Osteoblast (primary cell): Measurements from ENCODE around the gene DDIT4. TPM values are rescaled to one million over a fixed set of nuclear protein-coding genes. Genes with fewer than 3 reads are reported as not detected.

Experiments
- DNase-seq: peaks from one replicate; pipeline ENCODE4 v3.0.0; 2011; ENCODE audit warnings: low spot score, mixed read lengths; ENCODE audit not compliant: insufficient read length; ENCODE audit errors: missing footprints
- H2AFZ ChIP-seq: 2 replicates; pipeline ENCODE4 v1.6.0; 2011; ENCODE audit warnings: mild to moderate bottlenecking, low read length
- H3K27ac ChIP-seq: 2 replicates; pipeline ENCODE4 v1.5.1; 2011; ENCODE audit warnings: mild to moderate bottlenecking, low read depth, low read length, moderate library complexity
- H3K27me3 ChIP-seq: 2 replicates; pipeline ENCODE4 v1.6.0; 2012; ENCODE audit warnings: mild to moderate bottlenecking, control low read depth, inconsistent platforms, low read length, moderate library complexity; ENCODE audit not compliant: insufficient read depth
- H3K36me3 ChIP-seq: 2 replicates; pipeline ENCODE4 v1.5.1; 2011; ENCODE audit warnings: mild to moderate bottlenecking, low read length, control low read depth, moderate library complexity; ENCODE audit not compliant: insufficient read depth
- H3K4me1 ChIP-seq: 2 replicates; pipeline ENCODE4 v1.5.1; 2011; ENCODE audit warnings: mild to moderate bottlenecking, low read length, control low read depth, moderate library complexity; ENCODE audit not compliant: insufficient read depth
- H3K4me2 ChIP-seq: 2 replicates; pipeline ENCODE4 v1.6.0; 2011; ENCODE audit warnings: mild to moderate bottlenecking, low read length; ENCODE audit not compliant: insufficient read depth
- H3K4me3 ChIP-seq: fragments of 200-600 bp; sonication (generic); 3 replicates; pipeline ENCODE4 v1.5.1; 2012; ENCODE audit warnings: mild to moderate bottlenecking, low read length, inconsistent platforms; ENCODE audit not compliant: insufficient read depth
- H3K79me2 ChIP-seq: 2 replicates; pipeline ENCODE4 v1.6.0; 2012; ENCODE audit warnings: mild to moderate bottlenecking, low read length, control low read depth, inconsistent platforms; ENCODE audit not compliant: insufficient read depth
- H3K9me3 ChIP-seq: 2 replicates; pipeline ENCODE4 v1.5.1; 2011; ENCODE audit warnings: low read depth, low read length, control low read depth
- H4K20me1 ChIP-seq: 2 replicates; pipeline ENCODE4 v1.6.0; 2012; ENCODE audit warnings: mild to moderate bottlenecking, low read length, control low read depth; ENCODE audit not compliant: insufficient read depth
- total RNA-seq: library from RNA; depleted of rRNA; stranded (reverse); fragments of >200 nt; gene quantifications from 2 replicates; pipeline ENCODE4 v1.2.3, GENCODE V29; 2012
- TF ChIP-seq, protein P1 (sequence below): IDR thresholded peaks from 2 replicates; pipeline ENCODE4 v1.5.1; 2011; ENCODE audit warnings: mild to moderate bottlenecking, low read depth, low read length, moderate library complexity; ENCODE audit errors: extremely low read depth

DDIT4 gene
- total RNA-seq, 1 donor, result 522 TPM

DNA sequence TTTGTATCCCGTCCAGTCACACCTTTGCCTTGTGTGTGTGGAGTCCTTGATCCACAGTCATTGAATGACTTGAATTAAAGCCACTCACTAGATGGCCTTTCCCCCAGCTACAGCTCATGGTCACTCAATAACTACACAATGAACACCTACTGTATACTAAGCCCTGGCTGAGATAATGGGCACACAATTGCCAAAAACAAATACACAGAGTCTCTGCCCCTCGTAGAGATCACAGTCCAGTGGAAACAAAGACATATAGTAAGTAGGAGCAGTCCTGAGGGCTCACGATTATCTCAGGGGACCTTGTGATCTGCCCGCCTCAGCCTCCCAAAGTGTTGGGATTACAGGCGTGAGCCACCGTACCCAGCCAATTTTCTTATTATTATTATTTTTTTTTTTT, 22.1 kb upstream of the DDIT4 start:
- Histone ChIP-seq H3K79me2 (no peaks in the 10 kb centered on the region), H3K4me2 (no peak overlapping the region), H3K27ac (no peak overlapping the region), H3K36me3 (no peaks in the 10 kb centered on the region), H3K27me3 (no peaks in the 10 kb centered on the region), H4K20me1 (no peaks in the 10 kb centered on the region), H3K4me3 (no peak overlapping the region), H3K9me3 (no peaks in the 10 kb centered on the region), H2AFZ (no peak overlapping the region), H3K4me1 (peaks cover 23% of the 10 kb centered on the region)
- TF ChIP-seq, protein P1, sequence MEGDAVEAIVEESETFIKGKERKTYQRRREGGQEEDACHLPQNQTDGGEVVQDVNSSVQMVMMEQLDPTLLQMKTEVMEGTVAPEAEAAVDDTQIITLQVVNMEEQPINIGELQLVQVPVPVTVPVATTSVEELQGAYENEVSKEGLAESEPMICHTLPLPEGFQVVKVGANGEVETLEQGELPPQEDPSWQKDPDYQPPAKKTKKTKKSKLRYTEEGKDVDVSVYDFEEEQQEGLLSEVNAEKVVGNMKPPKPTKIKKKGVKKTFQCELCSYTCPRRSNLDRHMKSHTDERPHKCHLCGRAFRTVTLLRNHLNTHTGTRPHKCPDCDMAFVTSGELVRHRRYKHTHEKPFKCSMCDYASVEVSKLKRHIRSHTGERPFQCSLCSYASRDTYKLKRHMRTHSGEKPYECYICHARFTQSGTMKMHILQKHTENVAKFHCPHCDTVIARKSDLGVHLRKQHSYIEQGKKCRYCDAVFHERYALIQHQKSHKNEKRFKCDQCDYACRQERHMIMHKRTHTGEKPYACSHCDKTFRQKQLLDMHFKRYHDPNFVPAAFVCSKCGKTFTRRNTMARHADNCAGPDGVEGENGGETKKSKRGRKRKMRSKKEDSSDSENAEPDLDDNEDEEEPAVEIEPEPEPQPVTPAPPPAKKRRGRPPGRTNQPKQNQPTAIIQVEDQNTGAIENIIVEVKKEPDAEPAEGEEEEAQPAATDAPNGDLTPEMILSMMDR, result no peak
- no peak for DNase-seq

GRCh38 chr10:72252972-72253371, 20.8 kb upstream of the DDIT4 start:
- H3K27ac ChIP-seq, result no peak overlapping the region
- no peak overlapping the region for H3K4me2 ChIP-seq
- peaks cover 22% of the 10 kb centered on the region for H3K4me1 ChIP-seq
- H3K4me3 ChIP-seq, result no peak overlapping the region
- H2AFZ ChIP-seq, result peak overlapping the region; percentile 56
- no peaks in the 10 kb centered on the region for H3K9me3 ChIP-seq
- DNase-seq, result no peak
- TF ChIP-seq, protein P1, result no peak
- no peaks in the 10 kb centered on the region for H4K20me1 ChIP-seq
- H3K27me3 ChIP-seq, result no peaks in the 10 kb centered on the region
- H3K79me2 ChIP-seq, result no peaks in the 10 kb centered on the region
- H3K36me3 ChIP-seq, result no peaks in the 10 kb centered on the region

DNA sequence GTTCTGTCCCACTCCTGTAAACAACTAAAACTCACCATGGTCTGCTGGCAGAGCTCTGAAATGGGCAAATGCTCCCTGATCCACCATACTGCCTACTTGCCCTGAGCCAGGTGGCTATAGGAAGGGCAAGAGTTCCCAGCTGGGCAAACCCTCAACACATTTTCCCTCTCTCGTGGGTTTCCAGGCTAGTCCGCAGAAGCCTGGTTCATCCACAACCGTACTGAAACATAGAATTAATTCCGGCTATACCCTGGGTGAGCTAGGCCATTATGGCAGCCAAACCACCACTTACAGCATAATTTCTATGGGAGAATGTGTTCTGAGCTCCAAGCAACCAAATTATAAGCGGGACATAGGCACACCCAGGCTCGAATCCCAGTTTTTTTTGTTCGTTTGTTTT, 20.1 kb upstream of the DDIT4 start:
- DNase-seq, result no peak
- no peak overlapping the region for H3K4me2 ChIP-seq
- H3K9me3 ChIP-seq, result no peaks in the 10 kb centered on the region
- no peaks in the 10 kb centered on the region for H3K27me3 ChIP-seq
- no peaks in the 10 kb centered on the region for H3K79me2 ChIP-seq
- H3K27ac ChIP-seq, result no peak overlapping the region
- H3K4me3 ChIP-seq, result no peak overlapping the region
- H3K36me3 ChIP-seq, result no peaks in the 10 kb centered on the region
- TF ChIP-seq, protein P1, result no peak
- no peaks in the 10 kb centered on the region for H4K20me1 ChIP-seq
- H2AFZ ChIP-seq, result peak overlapping the region; percentile 56
- peaks cover 16% of the 10 kb centered on the region for H3K4me1 ChIP-seq

DNA sequence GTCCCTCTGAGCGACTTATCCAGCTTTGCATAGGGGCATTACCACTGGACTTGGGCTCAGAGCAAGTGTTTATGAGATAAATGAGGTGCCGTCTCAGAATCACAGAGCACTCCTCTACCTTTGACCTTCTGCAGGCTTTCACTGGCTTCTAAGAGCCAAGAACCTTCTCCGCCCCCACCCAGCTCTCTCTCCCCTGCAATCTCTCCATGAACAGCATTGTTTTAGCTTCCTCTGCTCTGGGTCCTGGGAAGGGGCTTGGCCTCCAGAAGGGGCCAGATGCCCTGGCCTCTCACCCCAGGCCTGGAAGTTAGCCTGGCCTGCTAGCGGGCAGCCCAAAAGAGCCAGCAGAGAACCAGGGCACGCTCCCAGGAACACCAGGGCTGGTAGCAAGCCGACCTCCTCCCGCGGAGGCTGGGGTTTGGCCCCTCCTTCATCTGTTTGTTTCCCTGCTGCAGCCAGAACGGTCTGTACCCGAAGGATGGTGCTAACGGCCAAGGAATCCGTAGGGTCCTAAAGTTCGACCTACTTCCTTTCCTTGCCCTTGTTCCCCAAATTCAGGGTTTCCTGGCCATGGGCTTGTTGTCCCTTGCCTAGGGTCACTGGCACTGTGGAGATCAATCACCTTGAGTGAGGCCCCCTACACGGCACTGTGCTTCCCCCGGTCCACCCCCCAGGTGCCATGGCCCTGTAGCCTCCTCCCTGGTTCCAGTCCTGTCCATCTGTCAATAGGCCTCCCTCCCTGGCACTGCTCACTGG, 18.7 kb upstream of the DDIT4 start:
- no peaks in the 10 kb centered on the region for H3K27me3 ChIP-seq
- peak; percentile 93 for DNase-seq
- peaks cover 21% of the 10 kb centered on the region for H3K4me1 ChIP-seq
- no peak overlapping the region for H3K27ac ChIP-seq
- H3K36me3 ChIP-seq, result no peaks in the 10 kb centered on the region
- H3K4me3 ChIP-seq, result peak overlapping the region; percentile 20
- no peaks in the 10 kb centered on the region for H4K20me1 ChIP-seq
- peak overlapping the region; percentile 95 for H2AFZ ChIP-seq
- TF ChIP-seq, protein P1, result no peak
- peak overlapping the region; percentile 54 for H3K4me2 ChIP-seq
- no peaks in the 10 kb centered on the region for H3K9me3 ChIP-seq
- no peaks in the 10 kb centered on the region for H3K79me2 ChIP-seq
